GM08714 (cell line): ENCODE measurements around the gene TMEM121.
"Not testable (repeated sequence)": the region's sequence is repeated elsewhere in the genome, so short reads cannot be mapped to it uniquely, and the experiment has no call there.

Experiments
- H3K4me3 ChIP-seq: fragments of 200-500 bp; sonication (Bioruptor generic); 2 replicates; pipeline ENCODE4 v1.5.1; 2014; ENCODE audit warnings: mild to moderate bottlenecking, low read length, inconsistent platforms
- ZNF274 ChIP-seq: IDR thresholded peaks from 2 replicates; pipeline ENCODE4 v1.6.1; 2012; ENCODE audit warnings: mild to moderate bottlenecking, low read depth, low read length

The TMEM121 gene

DNA sequence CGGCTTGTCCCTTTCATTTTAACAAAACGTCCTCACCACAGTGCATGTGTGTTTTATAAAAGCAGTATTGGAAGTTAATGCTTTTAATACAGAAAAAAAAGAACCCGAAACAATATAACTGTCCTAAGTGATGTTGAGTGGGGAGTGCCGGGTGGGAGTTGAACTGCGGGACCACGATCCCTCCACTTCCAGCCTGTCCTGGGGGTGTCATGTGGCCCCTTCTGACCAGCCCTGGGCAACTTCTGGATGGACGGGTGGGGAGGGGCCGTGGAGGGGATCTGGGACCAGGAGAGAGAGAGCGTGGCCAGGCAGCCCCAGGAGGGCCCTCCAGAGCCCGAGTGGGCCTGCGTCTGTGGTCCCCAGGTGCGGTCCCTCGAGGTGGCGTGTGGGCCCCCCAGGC is 35.0 kb downstream of the TMEM121 start:
- H3K4me3 ChIP-seq: not testable (repeated sequence)

DNA sequence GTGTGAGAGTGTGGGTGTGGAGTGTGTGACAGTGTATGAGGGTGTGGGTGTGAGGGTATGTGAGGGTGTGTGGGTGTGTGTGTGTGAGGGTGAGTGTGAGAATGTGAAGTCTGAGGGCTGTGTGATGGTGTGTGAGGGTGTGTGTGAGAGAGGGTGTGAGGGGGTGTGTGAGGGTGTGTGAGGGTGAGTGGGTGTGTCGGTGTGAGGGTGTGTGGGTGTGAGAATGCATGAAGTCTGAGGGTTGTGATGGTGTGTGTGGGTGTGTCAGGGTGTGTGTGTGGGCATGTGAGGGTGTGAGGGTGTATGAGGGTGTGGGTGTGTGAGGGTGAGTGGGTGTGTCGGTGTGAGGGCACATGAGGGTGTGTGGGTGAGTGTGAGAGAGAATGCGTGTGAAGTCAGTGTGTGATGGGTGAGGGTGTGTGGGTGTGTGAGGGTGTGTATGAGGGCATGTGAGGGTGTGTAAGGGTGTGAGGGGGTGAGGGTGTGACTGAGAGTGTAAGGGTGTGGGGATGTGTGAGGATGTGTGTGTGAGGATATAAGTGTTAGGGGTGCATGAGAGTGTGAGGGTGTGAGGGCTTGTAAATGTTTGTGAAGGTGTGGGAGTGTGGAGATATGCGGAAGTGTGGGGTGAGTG is 36.4 kb downstream of the TMEM121 start:
- H3K4me3 ChIP-seq: no peak overlapping the region
- no peak for TF ChIP-seq ZNF274

DNA sequence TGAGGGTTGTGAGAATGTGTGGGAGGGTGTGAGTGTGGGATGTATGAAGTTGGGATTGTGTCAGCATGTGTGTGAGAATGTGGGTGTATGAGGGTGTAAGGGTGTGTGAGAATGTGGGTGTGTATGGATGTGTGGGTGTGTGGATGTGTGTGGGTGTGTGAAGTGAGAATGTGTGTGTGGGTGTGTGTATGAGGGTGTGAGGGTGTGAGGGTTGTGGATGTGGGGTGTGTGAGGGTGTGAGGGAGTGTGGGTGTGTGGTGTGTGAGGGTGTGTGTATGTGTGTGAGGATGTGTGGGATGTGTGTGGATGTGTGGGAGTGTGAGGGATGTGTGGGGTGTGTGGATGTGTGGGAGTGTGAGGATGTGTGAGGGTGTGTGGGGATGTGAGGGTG is 37.0 kb downstream of the TMEM121 start:
- no peak overlapping the region for H3K4me3 ChIP-seq
- TF ChIP-seq ZNF274: no peak

DNA sequence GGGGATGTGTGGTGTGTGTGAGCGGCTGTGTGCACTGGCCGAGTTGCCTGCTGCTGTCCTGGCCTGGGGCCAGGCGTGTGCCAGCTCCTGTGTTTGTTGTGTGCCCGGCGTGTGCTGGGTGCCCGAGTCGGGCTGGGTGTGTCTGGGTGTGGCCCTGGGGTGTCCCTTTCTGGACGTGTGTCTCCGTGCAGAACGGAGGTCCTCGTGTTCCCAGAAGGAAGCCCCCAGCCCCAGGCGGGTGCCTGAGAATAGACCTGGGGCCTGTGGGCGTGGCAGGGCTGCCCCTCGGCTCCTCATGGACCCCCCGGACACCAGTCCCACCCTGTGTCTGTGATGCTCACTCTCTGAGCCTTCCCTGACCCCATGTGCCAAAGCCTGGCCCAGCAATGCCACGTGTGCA is 38.2 kb downstream of the TMEM121 start:
- not testable (repeated sequence) for H3K4me3 ChIP-seq

DNA sequence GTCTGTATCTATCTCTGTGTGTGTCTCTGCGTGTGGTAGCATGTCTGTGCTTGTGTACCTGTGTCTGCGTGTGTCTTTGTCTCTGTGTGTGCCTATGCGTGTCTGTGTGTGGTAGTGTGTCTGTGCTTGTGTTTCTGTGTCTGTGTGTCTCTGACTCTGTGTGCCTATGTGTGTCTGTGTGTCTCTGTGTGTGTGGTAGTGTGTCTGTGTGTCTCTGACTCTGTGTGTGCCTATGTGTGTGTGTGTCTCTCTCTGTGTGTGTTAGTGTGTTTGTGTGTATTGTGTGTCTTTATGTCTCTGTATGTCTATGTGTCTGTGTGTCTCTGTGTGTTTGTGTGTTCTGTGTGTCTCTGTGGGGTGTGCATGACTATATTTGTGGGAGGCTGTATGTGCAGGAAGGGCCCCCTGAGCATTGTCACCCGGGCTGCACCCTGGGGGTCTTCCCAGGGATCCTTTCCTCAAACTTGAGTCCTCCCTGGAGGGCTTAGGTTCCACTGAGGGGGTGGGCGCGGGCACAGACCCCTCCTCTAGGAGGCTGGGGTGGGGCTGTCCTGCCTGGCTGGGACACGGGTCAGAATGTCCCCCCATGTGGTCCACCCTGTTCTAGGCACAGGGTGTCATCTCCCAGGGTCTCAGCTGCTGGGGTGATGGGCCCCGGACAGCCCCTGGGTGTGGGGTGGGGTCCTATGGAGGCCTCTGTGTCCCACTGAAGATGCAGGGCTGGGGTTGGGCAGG is 39.0 kb downstream of the TMEM121 start:
- H3K4me3 ChIP-seq: not testable (repeated sequence)

DNA sequence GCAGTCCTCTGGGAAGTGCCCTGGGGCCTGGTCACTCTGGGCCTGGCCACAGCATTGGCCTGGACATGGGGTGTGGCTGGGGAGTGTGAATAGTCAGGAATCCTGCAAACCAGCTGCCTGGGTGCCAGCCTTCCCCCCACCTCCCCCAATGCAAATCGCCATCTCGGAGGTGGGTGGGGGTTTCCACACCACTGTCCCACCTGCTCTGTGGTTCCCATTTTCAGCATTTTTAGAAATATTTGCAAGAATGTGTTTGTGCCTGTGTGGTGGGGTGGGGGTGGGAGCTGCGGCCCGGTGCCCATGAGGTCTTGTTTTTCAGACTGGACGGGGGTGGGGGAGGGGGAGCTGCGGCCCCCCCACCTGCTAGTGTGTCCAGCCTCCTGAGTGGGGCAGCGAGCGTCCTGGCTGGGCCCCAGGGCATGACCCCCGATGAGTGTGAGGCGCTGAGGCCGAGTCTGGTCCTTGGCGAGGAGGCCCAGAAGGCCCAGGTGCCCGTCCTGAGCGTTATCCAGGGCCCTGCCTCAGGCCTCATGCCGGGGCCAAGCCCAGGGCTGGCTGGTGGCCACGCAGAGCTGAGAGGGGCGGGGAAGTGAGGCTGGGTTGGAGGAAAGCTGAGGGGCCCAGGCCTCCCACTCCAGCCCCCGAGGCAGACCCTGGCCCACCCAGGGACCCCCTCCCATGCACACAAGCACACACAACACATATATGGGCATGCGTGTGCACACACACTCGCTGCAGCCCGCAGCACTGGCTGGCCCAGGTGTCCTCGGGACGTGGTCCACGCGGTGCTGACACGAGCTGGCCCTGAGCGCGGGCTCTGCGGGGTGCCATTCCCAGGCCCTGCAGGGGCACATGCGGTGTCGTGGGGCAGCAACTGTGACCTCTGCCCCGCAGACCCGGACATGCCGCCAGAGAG is 40.1 kb downstream of the TMEM121 start:
- H3K4me3 ChIP-seq: not testable (repeated sequence)

DNA sequence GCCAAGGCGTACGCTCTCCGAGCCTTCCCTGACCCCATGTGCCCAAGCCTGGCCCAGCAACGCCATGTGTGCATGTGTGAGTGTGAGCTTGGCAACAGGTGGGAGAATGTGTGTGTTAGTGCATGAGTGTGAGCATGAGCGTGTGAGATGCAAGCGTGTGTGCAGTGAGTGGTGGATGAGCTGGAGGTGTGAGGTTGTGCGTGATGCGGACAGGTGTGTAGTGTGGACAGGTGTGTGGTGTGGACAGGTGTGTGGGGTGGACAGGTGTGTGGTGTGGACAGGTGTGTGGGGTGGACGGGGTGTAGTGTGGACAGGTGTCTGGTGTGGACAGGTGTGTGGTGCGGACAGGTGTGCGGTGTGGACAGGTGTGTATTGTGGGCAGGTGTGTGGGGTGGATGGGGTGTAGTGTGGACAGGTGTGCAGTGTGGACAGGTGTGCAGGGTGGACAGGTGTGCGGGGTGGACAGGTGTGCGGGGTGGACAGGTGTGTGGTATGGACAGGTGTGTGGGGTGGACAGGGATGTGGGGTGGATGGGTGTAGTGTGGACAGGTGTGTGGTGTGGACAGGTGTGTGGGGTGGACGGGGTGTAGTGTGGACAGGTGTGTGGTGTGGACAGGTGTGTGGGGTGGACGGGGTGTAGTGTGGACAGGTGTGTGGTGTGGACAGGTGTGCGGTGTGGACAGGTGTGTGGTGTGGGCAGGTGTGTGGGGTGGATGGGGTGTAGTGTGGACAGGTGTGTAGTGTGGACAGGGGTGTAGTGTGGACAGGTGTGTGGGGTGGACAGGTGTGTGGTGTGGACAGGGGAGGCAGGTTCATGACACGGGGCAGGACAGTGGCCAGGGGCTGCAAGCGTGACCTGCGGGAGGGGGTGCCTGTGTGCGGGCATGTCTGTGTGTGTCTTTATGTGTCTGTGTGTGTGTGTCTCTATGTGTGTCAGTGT is 41.1 kb downstream of the TMEM121 start:
- not testable (repeated sequence) for H3K4me3 ChIP-seq

DNA sequence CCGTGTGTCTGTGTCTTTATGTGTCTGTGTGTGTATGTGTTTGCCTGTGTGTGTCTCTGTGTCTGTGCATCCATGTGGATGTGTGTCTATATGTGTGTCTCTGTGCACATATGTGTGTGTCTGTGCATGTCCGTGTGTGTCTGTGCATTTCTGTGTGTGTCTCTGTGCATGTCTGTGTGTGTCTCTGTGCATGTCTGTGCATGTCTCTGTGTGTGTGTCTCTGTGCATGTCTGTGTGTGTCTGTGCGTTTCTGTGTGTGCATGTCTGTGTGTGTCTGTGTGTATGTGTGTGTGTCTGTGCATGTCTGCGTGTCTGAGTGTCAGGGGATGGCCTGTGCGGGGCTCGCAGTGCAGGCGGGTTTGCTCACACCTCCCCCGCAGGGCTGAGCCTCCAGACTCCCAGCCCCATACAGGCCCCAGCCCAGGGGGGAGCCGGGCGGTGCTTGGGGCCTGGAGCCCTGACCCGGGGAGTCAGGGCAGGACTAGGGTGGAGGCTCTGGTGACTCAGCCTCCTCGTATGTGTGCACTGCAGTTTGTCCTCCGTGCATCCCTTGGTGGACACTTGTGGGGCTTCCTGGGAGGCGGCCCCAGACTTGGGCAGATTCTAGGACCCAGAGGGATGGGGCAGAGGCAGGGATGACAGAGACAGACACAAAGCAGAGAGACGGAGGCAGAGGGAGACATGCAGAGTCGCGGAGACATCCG is 41.9 kb downstream of the TMEM121 start:
- not testable (repeated sequence) for H3K4me3 ChIP-seq

DNA sequence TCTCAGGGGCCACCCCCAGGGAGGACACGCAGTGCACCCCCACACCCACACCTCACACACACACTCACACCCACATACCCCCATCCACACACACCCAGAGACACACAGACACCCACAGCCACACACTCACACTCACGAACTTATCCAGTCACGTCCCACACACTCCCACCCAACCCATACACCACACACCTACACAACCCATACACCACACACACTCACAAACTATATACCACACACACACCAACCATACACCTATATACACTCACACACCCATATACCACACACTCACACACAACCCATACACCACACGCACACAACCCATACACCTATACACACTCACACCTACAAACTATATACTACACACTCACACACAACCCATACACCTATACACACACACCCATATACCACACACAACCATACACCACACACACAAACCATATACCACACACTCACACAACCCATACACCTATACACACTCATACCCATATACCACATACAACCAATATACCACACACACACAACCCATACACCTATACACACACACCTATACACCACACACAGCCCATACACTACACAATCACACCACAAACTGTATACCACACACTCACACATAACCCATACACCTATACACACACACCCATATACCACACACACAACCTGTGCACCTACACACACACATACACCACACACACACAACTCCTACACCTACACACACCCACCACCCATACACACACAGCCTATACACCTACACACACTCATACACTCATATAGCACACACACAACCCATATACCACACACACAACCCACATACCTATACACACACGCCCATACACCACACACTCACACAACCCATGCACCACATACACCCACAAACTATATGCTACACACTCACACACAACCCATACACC is 42.7 kb downstream of the TMEM121 start:
- no peak overlapping the region for H3K4me3 ChIP-seq
- no peak for TF ChIP-seq ZNF274

DNA sequence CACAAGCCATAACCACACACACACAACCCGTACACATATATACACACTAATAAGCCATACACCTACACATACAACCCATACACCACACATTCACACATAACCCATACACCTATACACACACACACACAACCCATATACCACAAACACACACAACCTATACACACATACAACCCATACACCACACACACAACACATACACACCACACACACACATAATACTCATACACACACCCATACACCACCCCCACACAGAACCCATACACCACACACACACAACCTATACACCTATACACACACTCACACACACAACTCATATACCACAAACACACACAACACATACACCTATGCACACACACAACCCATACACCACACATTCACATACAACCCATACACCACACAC is 44.1 kb downstream of the TMEM121 start:
- H3K4me3 ChIP-seq: no peak overlapping the region

DNA sequence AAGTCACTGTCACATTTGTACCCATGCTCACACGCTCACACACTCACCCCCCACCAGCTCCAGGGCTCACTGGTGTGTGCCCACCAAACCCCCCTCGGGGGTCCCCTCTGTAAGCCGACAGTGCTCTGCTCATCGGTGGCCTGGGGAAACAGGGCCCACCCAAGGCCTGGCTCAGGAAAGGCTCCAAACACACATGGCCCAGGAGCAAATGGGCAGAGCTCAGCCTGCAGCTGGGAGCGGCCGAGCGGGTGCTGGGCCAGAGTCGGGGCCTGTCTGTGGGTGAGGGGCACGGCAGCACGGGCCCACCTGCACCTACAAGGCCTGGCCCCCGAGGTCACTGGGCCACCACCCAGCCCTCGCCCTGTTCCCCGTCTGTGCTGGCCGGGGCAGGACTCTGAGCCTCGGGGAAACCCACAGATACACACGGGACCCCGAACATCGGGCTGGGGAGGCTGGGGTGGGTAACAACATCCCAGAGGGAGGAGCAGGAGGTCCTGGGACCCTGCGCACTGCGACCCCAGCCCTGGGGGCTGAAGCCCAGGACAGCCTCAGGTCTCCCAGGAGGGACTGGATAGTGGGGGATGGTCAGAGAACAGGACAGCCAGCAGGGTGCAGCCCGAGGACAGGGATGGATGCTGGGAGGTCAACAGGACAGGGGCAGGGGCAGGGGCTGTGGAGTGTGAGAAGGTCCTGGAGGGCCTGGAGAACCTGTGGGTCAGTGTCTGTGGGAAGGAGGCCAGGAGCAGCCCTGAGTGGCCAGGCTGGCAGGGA is 45.0 kb downstream of the TMEM121 start:
- H3K4me3 ChIP-seq: not testable (repeated sequence)

More for the DNA sequence above, 44.1 kb downstream of the TMEM121 start:
- no peak for TF ChIP-seq ZNF274

DNA sequence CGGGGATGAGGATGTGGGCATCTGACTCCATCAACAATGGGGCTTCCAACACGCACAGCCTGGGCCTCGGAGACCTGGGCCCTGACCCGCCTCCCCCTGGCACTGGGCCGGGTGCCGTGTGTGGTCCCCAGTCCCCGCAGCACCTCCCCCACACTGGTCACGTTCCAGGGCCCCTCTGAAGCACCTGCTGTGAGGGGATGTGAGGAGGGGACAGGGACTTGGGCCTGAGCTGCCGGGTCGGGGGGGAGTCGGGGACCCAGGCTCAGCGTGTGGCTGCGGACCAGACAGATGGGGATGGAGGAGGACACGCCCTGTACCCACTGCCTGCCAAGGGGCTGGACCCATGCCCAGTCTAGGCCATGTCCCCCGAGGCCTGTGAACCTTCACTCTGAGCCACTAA is 45.7 kb downstream of the TMEM121 start:
- not testable (repeated sequence) for H3K4me3 ChIP-seq

DNA sequence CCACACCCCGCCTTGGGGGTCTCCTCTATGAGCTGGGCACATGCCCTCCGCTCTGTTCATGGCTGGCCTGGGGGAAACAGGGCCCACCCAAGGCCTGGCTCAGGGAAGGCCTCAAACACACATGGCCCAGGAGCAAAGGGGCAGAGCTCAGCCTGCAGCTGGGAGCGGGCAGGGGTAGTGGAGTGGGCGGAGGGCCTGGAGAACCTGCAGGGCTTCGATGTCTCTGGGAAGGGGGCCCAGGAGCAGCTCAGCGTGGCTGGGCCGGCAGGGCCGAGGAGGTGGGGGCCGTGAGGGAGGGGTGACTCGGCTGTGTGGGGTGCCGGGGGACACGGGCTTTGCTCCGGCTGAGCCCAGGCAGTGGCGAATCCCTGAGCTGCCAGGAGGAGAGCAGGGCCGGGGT is 47.5 kb downstream of the TMEM121 start:
- not testable (repeated sequence) for H3K4me3 ChIP-seq

DNA sequence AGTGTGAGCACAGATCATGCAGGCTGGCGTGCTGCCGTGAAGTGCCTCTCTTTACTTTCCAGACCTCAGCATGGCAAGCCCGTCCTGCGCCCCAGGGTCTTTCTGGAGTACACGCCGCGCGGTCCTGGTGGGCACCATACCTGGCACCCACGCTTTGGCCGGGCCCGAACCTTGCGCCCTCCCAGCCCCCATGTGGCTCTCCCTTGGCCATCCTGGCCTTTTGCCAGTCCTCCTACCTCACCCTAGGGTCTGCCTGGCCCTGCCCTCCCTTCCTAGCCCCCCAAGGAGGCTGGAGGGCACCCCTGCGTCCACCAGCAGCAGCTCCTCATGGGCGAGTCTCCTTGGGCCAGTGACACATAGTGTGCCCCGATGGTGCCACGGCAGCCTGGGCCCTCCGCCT is 48.0 kb downstream of the TMEM121 start:
- not testable (repeated sequence) for H3K4me3 ChIP-seq

DNA sequence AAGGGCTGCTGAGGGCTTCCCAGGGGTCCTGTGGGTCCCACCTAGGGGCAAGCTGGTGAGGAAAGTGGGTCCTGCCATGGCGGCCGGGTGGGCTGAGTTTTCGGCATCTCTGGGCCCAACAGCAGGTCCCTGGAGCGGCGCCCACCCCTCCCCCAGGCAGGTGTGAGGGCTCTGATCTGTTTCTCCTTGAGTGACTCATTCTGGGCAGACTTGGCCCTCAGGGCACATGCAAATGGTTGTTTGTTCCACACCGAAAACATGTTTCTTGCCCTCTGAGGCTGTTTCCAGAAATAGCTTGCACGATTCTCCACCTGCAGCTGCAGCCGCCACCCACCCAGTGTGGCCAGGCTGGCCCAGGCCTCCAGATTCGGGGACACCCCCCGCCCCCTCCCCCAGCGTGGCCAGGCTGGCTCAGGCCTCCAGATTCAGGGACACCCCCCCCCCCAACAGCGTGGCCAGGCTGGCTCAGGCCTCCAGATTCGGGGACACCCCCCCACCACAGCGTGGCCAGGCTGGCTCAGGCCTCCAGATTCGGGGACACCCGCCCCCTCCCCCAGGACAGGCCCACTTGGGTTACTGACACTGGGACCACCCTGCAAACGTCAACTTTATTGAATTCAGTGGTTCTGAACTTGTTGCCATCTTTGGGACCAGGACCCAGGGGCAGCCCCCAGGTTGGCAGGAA is 48.8 kb downstream of the TMEM121 start:
- H3K4me3 ChIP-seq: not testable (repeated sequence)
